Astrocyte (in vitro differentiated cells and primary cell): ENCODE results near the gene CRADD. TPM values are rescaled to one million over a fixed set of nuclear protein-coding genes. Genes with fewer than 3 reads are reported as not detected.
A peak's percentile ranks its signal among the peaks of the same experiment; 100 is the strongest.

Experiments used
- DNase-seq: peaks from one replicate; pipeline ENCODE4 v3.0.0-alpha.2; 2010; ENCODE audit warnings: low read depth
- FAIRE-seq: peaks from 2 replicates; lab custom pipeline; 2011; peaks lifted over from hg19 to GRCh38; lab: Jason Lieb, UNC
- H2AFZ ChIP-seq: 2 replicates; pipeline ENCODE4 v1.6.0; 2012; ENCODE audit warnings: low read depth, low read length, inconsistent platforms
- H3K27ac ChIP-seq: 2 replicates; pipeline ENCODE4 v1.5.1; 2011; ENCODE audit warnings: low read depth, low read length, inconsistent platforms
- H3K27me3 ChIP-seq: 2 replicates; pipeline ENCODE4 v1.6.0; 2011; ENCODE audit warnings: low read length, inconsistent platforms; ENCODE audit not compliant: insufficient read depth
- H3K36me3 ChIP-seq: 2 replicates; pipeline ENCODE4 v1.5.1; 2011; ENCODE audit warnings: low read length, inconsistent platforms; ENCODE audit not compliant: insufficient read depth
- H3K4me1 ChIP-seq: 2 replicates; pipeline ENCODE4 v1.5.1; 2011; ENCODE audit warnings: low read length, inconsistent platforms; ENCODE audit not compliant: insufficient read depth
- H3K4me2 ChIP-seq: 2 replicates; pipeline ENCODE4 v1.6.0; 2012; ENCODE audit warnings: low read length, inconsistent platforms
- H3K4me3 ChIP-seq: 2 replicates; pipeline ENCODE4 v1.5.1; 2011; ENCODE audit warnings: low read depth, mild to moderate bottlenecking, low read length, inconsistent platforms; ENCODE audit not compliant: insufficient read depth
- H3K79me2 ChIP-seq: 2 replicates; pipeline ENCODE4 v1.6.0; 2012; ENCODE audit warnings: mild to moderate bottlenecking, low read length, inconsistent platforms; ENCODE audit not compliant: insufficient read depth
- H3K9ac ChIP-seq: 2 replicates; pipeline ENCODE4 v1.6.0; 2012; ENCODE audit warnings: mild to moderate bottlenecking, low read length, inconsistent platforms
- H3K9me3 ChIP-seq: 2 replicates; pipeline ENCODE4 v1.5.1; 2012; ENCODE audit warnings: low read depth, mild to moderate bottlenecking, low read length, inconsistent platforms; ENCODE audit not compliant: insufficient read depth
- H4K20me1 ChIP-seq: 2 replicates; pipeline ENCODE4 v1.6.0; 2012; ENCODE audit warnings: low read length, inconsistent platforms; ENCODE audit not compliant: insufficient read depth
- H3K27ac Mint-ChIP-seq: one replicate; pipeline ENCODE4 v1.8.0; 2021; ENCODE audit warnings: mild to moderate bottlenecking, mixed read lengths; ENCODE audit not compliant: unreplicated experiment
- H3K27me3 Mint-ChIP-seq: one replicate; pipeline ENCODE4 v1.8.0; 2021; ENCODE audit warnings: low read depth, mixed read lengths; ENCODE audit not compliant: unreplicated experiment
- H3K36me3 Mint-ChIP-seq: one replicate; pipeline ENCODE4 v1.8.0; 2021; ENCODE audit warnings: low read depth, mixed read lengths; ENCODE audit not compliant: unreplicated experiment
- H3K4me1 Mint-ChIP-seq: one replicate; pipeline ENCODE4 v1.8.0; 2021; ENCODE audit warnings: low read depth, mixed read lengths; ENCODE audit not compliant: unreplicated experiment
- H3K4me3 Mint-ChIP-seq: one replicate; pipeline ENCODE4 v1.8.0; 2021; ENCODE audit warnings: mild to moderate bottlenecking, moderate library complexity, mixed read lengths; ENCODE audit not compliant: unreplicated experiment
- H3K9me3 Mint-ChIP-seq: one replicate; pipeline ENCODE4 v1.8.0; 2021; ENCODE audit warnings: mild to moderate bottlenecking, mixed read lengths; ENCODE audit not compliant: unreplicated experiment
- EZH2 ChIP-seq: IDR thresholded peaks from 2 replicates; pipeline ENCODE4 v1.6.1; 2012; ENCODE audit warnings: mild to moderate bottlenecking, low read length, inconsistent platforms; ENCODE audit not compliant: insufficient read depth
- total RNA-seq: library from RNA; stranded (reverse); gene quantifications from 2 replicates; pipeline ENCODE4 v1.2.1, GENCODE V29; 2021
- TF ChIP-seq, protein P1 (sequence below): IDR thresholded peaks from 2 replicates; pipeline ENCODE4 v1.5.1; 2011; ENCODE audit warnings: low read depth, mild to moderate bottlenecking, inconsistent platforms, low read length, moderate library complexity; ENCODE audit not compliant: insufficient read depth

CRADD gene
- total RNA-seq, 1 donor from 2014 or later = 8.8 TPM

- no peak overlapping the region for H3K4me3 Mint-ChIP-seq
- H3K4me1 ChIP-seq = peaks cover 12% of the 10 kb centered on the region
- no peak for FAIRE-seq
These were observed 217.4 kb downstream of the CRADD start for GRCh38 chr12:93894391-93895088.

DNA sequence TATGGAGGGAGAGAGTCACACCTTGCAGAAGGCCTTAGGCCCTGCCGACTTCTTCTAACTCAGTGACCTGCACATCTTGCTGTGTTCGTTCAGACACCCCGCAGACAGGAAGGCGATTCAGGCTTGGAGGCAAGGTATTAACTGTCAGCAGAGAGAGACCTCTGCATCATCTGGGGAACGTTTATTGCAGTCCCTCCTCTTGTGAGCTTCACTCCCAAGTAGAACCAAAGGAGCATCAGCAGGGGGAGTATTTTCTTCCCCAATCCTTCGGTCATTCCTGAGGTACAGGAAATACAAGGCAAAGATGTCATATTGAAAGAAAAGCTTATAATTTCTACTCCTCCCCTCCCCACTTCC is 217.9 kb downstream of the CRADD start:
- H2AFZ ChIP-seq = peak overlapping the region; percentile 75
- Mint-ChIP-seq H3K4me3 (no peak overlapping the region), H3K4me1 (peaks cover 3% of the 10 kb centered on the region), H3K27ac (no peak overlapping the region), H3K9me3 (peaks cover 3% of the 10 kb centered on the region), H3K27me3 (no peaks in the 10 kb centered on the region), H3K36me3 (no peaks in the 10 kb centered on the region)
- no peaks in the 10 kb centered on the region for H4K20me1 ChIP-seq
- H3K4me3 ChIP-seq = no peak overlapping the region
- no peaks in the 10 kb centered on the region for H3K9me3 ChIP-seq
- no peaks in the 10 kb centered on the region for H3K27me3 ChIP-seq
- H3K4me1 ChIP-seq = peaks cover 12% of the 10 kb centered on the region
- FAIRE-seq = peak; percentile 56
- no peak overlapping the region for H3K27ac ChIP-seq
- no peak overlapping the region for H3K9ac ChIP-seq
- TF ChIP-seq EZH2 = no peak
- TF ChIP-seq, protein P1, sequence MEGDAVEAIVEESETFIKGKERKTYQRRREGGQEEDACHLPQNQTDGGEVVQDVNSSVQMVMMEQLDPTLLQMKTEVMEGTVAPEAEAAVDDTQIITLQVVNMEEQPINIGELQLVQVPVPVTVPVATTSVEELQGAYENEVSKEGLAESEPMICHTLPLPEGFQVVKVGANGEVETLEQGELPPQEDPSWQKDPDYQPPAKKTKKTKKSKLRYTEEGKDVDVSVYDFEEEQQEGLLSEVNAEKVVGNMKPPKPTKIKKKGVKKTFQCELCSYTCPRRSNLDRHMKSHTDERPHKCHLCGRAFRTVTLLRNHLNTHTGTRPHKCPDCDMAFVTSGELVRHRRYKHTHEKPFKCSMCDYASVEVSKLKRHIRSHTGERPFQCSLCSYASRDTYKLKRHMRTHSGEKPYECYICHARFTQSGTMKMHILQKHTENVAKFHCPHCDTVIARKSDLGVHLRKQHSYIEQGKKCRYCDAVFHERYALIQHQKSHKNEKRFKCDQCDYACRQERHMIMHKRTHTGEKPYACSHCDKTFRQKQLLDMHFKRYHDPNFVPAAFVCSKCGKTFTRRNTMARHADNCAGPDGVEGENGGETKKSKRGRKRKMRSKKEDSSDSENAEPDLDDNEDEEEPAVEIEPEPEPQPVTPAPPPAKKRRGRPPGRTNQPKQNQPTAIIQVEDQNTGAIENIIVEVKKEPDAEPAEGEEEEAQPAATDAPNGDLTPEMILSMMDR = no peak
- H3K79me2 ChIP-seq = no peaks in the 10 kb centered on the region
- DNase-seq = no peak
- H3K36me3 ChIP-seq = no peaks in the 10 kb centered on the region
- H3K4me2 ChIP-seq = peak overlapping the region; percentile 19

More at GRCh38 chr12:93894391-93895088, 217.4 kb downstream of the CRADD start:
- no peaks in the 10 kb centered on the region for H3K36me3 ChIP-seq
- H3K9me3 ChIP-seq = no peaks in the 10 kb centered on the region
- H3K9me3 Mint-ChIP-seq = peaks cover 3% of the 10 kb centered on the region
- no peaks in the 10 kb centered on the region for H3K27me3 ChIP-seq
- H3K4me3 ChIP-seq = no peak overlapping the region
- peak overlapping the region; percentile 75 for H2AFZ ChIP-seq
- H3K79me2 ChIP-seq = no peaks in the 10 kb centered on the region
- H3K27me3 Mint-ChIP-seq = peaks cover 2% of the 10 kb centered on the region
- no peak overlapping the region for H3K27ac ChIP-seq
- TF ChIP-seq, protein P1 = no peak
- TF ChIP-seq EZH2 = no peak
- DNase-seq = peak; percentile 84
- no peaks in the 10 kb centered on the region for H3K36me3 Mint-ChIP-seq
- H3K4me1 Mint-ChIP-seq = peaks cover 3% of the 10 kb centered on the region
- H3K4me2 ChIP-seq = peak overlapping the region; percentile 19
- H4K20me1 ChIP-seq = no peaks in the 10 kb centered on the region
- no peak overlapping the region for H3K27ac Mint-ChIP-seq
- H3K9ac ChIP-seq = no peak overlapping the region

- Histone ChIP-seq H3K9ac (no peak overlapping the region), H3K27me3 (no peaks in the 10 kb centered on the region), H2AFZ (no peak overlapping the region), H3K27ac (no peak overlapping the region), H3K36me3 (no peaks in the 10 kb centered on the region), H3K79me2 (no peaks in the 10 kb centered on the region), H4K20me1 (no peaks in the 10 kb centered on the region), H3K9me3 (no peaks in the 10 kb centered on the region), H3K4me2 (no peak overlapping the region), H3K4me3 (no peak overlapping the region), H3K4me1 (peaks cover 12% of the 10 kb centered on the region)
- no peak overlapping the region for H3K27ac Mint-ChIP-seq
- FAIRE-seq = peak; percentile 73
- H3K4me1 Mint-ChIP-seq = peaks cover 3% of the 10 kb centered on the region
- DNase-seq = peak; percentile 23
- H3K4me3 Mint-ChIP-seq = no peak overlapping the region
- TF ChIP-seq EZH2 = no peak
- TF ChIP-seq, protein P1 = no peak
- no peaks in the 10 kb centered on the region for H3K36me3 Mint-ChIP-seq
- no peaks in the 10 kb centered on the region for H3K27me3 Mint-ChIP-seq
- peaks cover 4% of the 10 kb centered on the region for H3K9me3 Mint-ChIP-seq
These were observed 219.3 kb downstream of the CRADD start for GRCh38 chr12:93896427-93896826.
